Measurements from ENCODE around the gene NRG3. TPM values are rescaled to one million over a fixed set of nuclear protein-coding genes. Genes with fewer than 3 reads are reported as not detected.

NRG3 gene
- total RNA-seq, 1 donor from 2014 or later, result 0.74 TPM

GRCh38 chr10:82768040-82768439, 893.0 kb downstream of the NRG3 start:
- Mint-ChIP-seq H3K27me3 (ENCODE audit: low read depth) (no peaks in the 10 kb centered on the region), H3K4me3 (no peak overlapping the region), H3K27ac (no peak overlapping the region), H3K4me1 (no peaks in the 10 kb centered on the region), H3K36me3 (no peaks in the 10 kb centered on the region), H3K9me3 (peaks cover 6% of the 10 kb centered on the region)
- DNase-seq (ENCODE audit: low spot score in 2 of 2, unreplicated experiment in 2 of 2), result no peak
- TF ChIP-seq CTCF (IDR thresholded peaks at IDR 0.05; ENCODE audit: unreplicated experiment), result no peak

- TF ChIP-seq CTCF (IDR thresholded peaks at IDR 0.05; ENCODE audit: unreplicated experiment), result no peak
- H3K36me3 Mint-ChIP-seq, result no peaks in the 10 kb centered on the region
- no peaks in the 10 kb centered on the region for H3K27me3 Mint-ChIP-seq (ENCODE audit: low read depth)
- H3K9me3 Mint-ChIP-seq, result peaks cover 35% of the 10 kb centered on the region
- H3K4me1 Mint-ChIP-seq, result no peaks in the 10 kb centered on the region
- no peak overlapping the region for H3K4me3 Mint-ChIP-seq
- DNase-seq (ENCODE audit: low spot score in 2 of 2, unreplicated experiment in 2 of 2), result no peak
- H3K27ac Mint-ChIP-seq, result no peak overlapping the region
Measured at GRCh38 chr10:82778908-82779307, 903.9 kb downstream of the NRG3 start.

DNA sequence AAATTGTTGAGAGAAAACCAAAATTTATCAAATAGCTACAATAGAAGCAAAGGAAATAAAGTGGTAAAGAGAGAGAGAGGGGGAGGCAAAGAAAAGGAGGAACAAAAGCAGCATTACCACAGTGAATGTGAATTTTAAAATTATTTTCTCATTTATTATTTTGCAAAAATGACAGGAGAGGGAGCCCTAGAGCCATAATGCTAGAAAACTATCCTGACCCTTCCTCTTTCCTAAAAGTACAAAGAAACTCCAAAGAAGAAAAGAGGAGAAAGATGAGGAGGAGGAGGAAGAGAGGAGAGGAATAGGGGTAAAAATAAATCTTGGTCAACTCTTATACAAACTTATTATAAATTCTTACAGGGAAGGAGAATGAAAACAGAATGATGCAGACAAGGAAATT, 921.5 kb downstream of the NRG3 start:
- Mint-ChIP-seq H3K4me1 (peaks cover 21% of the 10 kb centered on the region), H3K27ac (peak overlapping the region; percentile 55), H3K4me3 (no peak overlapping the region), H3K9me3 (peaks cover 9% of the 10 kb centered on the region), H3K27me3 (ENCODE audit: low read depth) (no peaks in the 10 kb centered on the region), H3K36me3 (peaks cover 1% of the 10 kb centered on the region)
- TF ChIP-seq CTCF (IDR thresholded peaks at IDR 0.05; ENCODE audit: unreplicated experiment), result peak; percentile 37
- no peak for DNase-seq (ENCODE audit: low spot score in 2 of 2, unreplicated experiment in 2 of 2)

GRCh38 chr10:82801289-82801688, 926.3 kb downstream of the NRG3 start:
- Mint-ChIP-seq H3K9me3 (no peaks in the 10 kb centered on the region), H3K36me3 (no peaks in the 10 kb centered on the region), H3K27ac (no peak overlapping the region), H3K27me3 (ENCODE audit: low read depth) (no peaks in the 10 kb centered on the region), H3K4me3 (no peak overlapping the region), H3K4me1 (peaks cover 37% of the 10 kb centered on the region)
- TF ChIP-seq CTCF (IDR thresholded peaks at IDR 0.05; ENCODE audit: unreplicated experiment), result no peak
- no peak for DNase-seq (ENCODE audit: low spot score in 2 of 2, unreplicated experiment in 2 of 2)

GRCh38 chr10:82811621-82812020, 936.6 kb downstream of the NRG3 start:
- Mint-ChIP-seq H3K27ac (no peak overlapping the region), H3K9me3 (no peaks in the 10 kb centered on the region), H3K36me3 (no peaks in the 10 kb centered on the region), H3K4me1 (peaks cover 5% of the 10 kb centered on the region), H3K4me3 (no peak overlapping the region), H3K27me3 (ENCODE audit: low read depth) (peaks cover 5% of the 10 kb centered on the region)
- DNase-seq (ENCODE audit: low spot score in 2 of 2, unreplicated experiment in 2 of 2), result no peak
- TF ChIP-seq CTCF (IDR thresholded peaks at IDR 0.05; ENCODE audit: unreplicated experiment), result peak; percentile 43

DNA sequence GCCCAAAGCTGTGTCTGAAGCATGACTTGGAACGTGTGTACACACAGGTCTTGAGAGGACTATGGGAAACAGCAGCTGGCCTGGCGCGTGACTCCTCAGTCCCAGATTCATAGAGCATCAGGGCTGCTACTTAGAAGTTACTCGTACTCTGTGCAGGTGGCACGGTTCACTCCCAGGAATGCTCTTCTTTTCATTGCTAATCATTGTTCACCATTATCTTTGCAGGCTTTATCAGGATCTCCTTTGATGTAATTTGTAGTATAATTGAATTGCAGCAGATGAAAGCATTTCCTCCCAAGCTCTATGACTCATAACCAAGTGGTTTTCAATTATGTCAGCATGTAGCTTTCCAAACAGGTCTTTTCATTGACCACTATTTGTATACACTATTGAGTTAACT, 938.9 kb downstream of the NRG3 start:
- H3K4me1 Mint-ChIP-seq, result peaks cover 5% of the 10 kb centered on the region

More for the DNA sequence above, 938.9 kb downstream of the NRG3 start:
- no peak for TF ChIP-seq CTCF (IDR thresholded peaks at IDR 0.05; ENCODE audit: unreplicated experiment)
- Mint-ChIP-seq H3K27ac (no peak overlapping the region), H3K9me3 (no peaks in the 10 kb centered on the region), H3K4me3 (no peak overlapping the region), H3K36me3 (no peaks in the 10 kb centered on the region), H3K27me3 (ENCODE audit: low read depth) (peaks cover 20% of the 10 kb centered on the region)
- no peak for DNase-seq (ENCODE audit: low spot score in 2 of 2, unreplicated experiment in 2 of 2)

Data from mesothelial cell of epicardium (in vitro differentiated cells).